HTERT RPE-1 (cell line): ENCODE results near the gene TAF11L2.
"Not testable (repeated sequence)": the region's sequence is repeated elsewhere in the genome, so short reads cannot be mapped to it uniquely, and the experiment has no call there.

ENCODE experiments used
- in situ Hi-C: fragments of 300-500 bp; cut with MboI; formaldehyde crosslinking; loops from 4 replicates; pipeline ENCODE4 v1.14.3; 2020; ENCODE audit warnings: low sequenced_read_pairs

TAF11L2 gene

DNA sequence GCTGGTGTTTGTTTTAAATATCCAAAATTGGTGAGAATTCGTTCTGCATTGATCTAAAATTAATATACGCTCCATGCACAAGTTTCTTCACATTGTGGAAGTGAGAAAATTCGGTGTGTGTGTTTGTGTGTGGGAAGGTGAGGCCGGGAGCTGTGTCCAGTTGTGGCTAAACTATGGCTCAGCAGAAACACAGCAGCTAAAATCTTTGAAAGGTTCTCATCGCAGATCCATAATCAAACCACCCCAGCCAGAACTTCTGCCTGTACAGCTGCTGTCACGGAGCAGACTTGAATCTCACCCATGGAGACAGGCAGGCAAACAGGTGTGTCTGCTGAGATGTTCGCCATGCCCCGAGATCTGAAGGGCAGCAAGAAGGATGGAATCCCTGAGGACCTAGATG lies at the start of gene TAF11L2:
Gene TAF11L2 (plus strand): TSS at position 301 of the 400 bp plus-strand sequence.
- in situ Hi-C loops = not testable (repeated sequence)

DNA sequence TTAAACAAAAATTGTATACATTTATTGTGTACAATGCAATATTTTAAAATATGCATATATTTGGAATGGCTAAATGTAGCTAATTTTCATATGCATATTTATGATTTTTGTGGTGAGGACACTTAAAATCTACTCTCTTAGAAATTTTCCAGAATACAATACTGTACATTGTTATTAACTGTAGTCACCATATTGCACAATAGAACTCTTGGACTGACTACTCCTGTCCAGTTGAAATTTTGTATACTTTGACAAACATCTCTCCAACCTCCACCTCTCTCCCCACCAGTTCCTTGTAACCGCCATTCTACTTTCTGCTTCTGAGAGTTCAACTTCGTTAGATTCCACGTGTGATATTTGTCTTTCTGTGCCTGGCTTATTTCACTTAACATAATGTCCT lies 49.2 kb upstream of the TAF11L2 start:
- in situ Hi-C loops = no loop called here

DNA sequence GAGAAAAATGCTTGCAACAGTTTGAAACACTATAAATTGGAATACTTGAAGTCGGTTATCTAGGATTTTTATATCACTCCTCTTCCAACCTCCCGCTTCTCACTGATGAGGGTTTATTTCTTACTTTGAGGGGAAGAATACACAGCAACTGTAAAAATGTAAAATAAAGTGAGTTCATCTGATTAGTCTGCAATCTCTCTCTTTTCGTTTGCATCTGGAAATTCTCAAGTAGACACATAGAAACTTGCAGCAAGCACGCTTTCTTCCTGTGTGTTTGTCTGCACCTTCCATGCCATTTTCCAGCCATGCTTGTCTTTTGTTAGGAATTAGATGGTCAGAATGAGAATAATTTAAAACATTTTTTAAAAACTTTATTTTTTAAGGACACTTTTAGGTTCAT lies 45.1 kb upstream of the TAF11L2 start:
- in situ Hi-C loops = no loop called here

DNA sequence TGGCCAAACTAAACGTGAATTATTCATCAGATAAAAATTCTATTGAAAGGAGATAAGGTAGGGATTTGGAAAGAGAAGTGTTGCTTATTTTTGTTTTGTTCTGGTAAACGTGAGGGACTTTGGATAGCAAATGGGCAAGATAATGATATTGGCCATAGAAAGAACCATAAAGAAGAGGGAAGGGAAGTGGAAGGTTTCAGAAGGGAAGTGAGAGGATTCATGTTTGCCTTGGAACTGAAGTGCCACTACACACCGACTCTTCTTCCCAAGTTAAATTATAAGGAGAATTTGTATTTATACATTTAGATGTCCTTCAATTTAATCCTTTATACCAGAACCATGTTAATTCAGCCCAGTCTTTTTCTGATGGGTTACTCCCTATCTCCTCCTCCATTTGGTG lies 42.1 kb upstream of the TAF11L2 start:
- in situ Hi-C loops = no loop called here

DNA sequence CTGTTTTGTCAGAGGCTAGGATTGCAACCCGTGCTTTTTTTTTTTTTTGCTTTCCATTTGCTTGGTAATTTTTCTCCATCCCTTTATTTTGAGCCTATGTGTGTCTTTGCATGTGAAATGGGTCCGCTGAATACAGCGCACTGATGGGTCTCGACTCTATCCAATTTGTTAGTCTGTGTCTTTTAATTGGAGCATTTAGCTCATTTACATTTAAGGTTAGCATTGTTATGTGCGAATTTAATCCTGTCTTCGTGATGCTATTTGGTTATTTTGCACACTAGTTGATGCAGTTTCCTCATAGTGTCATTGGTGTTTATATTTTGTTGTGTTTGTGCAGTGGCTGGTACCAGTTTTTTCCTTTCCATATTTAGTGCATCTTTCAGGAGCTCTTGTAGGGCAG lies 36.2 kb upstream of the TAF11L2 start:
- in situ Hi-C loops = no loop called here

DNA sequence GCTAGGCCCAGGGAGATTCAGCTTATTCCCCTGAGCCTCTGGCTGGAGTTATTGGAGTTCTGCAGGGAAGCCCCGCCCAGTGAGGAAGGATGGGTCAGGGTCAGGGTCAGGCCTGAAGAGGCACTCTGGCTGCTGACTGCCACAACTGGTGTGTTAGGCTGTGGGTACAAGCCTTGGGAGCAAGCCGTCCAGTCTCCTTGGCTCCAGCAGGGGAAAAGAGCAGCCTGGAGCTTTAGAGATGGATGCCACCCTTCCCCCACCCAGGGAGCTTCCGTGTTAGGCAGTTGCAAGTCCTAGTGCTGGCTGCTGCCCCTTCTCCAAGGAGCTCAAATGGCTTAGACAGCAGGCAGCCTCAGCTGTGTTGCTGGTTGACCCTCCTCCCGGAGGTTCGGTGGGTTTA lies 34.4 kb upstream of the TAF11L2 start:
- in situ Hi-C loops = no loop called here

DNA sequence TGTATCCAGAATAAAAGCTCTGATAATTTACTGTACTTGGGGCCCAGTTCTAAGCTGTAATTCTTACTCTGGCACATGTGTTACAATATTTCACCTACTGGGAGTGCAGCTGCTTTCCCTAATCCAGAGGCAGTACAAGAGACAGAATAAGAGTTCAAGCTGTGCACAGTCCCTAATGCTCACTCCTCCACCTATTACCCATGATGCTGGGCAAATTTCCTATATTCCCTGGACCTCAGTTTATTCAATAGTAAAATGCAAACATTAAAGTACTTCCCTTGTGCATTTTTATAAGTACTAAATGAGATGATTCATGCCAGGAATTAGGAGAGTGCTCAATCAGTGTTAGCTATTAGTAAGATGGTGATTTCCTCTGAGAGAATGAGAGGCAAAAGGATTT lies 28.0 kb upstream of the TAF11L2 start:
- in situ Hi-C loops = no loop called here

DNA sequence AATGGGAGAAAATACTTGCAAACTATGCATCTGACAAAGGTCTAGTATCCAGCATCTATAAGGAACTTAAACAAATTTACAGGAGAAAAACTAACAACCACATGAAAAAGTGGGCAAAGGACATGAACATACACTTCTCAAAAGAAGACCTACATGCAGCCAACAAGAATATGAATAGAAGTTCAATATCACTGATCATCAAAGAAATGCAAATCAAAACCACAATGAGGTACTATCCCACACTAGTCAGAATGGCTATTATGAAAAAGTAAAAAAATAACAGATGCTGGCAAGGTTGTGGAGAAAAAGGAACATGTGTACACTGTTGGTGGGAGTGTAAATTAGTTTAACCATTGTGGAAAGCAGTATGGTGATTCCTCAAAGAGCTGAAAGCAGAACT lies 23.0 kb upstream of the TAF11L2 start:
- in situ Hi-C loops = not testable (repeated sequence)

DNA sequence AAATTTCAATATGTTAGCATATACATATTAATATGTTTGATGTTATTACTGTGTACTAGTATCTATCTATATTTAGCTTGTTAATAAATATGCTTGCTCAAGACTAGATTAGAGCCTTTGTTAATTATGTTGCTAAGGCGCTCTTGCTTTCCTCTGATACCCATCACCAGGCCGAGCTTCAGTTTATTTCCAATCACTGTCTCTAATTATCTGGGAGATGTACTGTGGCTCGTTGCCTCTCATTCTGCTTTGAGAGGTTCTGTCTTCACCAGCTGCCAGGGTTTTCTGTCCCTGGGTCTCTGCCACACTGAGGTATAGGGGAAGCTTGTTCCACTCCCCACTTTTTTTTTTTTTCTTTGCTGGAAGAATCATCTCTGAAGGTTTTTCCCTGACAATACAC lies 21.0 kb upstream of the TAF11L2 start:
- in situ Hi-C loops = no loop called here

DNA sequence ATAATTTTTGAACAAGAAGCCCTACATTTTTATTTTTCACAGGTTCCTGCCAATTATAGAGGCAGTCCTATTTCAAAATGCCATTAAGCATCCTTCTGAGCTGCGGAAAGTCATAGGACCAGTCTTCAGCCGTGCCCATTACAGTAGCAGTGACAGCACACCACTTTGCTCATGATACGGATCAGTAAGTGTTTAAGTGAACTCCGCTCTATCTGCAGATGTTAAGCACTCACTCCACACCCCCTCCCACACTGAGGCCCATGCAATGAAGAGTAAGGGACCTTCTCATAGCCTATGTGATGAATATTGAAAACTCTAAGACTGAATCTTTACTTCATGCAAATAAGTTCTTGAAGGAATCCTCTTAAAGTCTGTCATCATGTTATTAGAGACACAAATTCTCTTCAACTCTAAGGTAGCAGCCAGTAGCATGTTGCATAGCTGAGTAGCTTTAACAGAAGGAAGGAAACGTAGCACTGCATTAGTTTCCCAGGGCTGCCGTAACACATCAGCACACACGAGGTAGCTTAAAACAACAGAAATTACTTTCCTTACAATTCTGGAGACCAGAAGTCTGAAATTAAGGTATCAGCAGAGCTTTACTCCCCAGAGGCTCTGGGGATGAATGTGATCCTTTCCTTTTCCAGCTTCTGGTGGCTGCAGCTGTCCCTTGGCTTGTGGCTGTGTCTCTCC lies 20.3 kb upstream of the TAF11L2 start:
- in situ Hi-C loops = no loop called here

DNA sequence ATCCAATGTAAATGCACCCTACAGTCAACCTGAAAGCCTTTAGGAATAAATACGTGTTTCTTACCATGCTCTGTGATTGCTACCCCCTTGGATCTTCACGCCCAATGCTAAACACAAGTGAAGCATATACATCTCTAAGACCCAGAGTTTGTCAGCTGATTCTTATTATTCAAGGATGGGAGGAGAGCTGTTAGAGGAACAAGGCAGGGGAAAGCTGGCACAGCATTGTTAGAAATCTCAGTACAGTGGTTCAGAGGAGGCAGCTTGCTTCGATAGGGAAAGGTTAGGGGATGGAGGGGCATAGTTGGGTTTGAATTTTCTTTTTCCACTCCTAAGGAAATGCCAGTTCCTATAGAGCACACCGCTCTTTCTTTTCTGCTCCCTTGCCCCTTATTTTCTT lies 16.7 kb upstream of the TAF11L2 start:
- in situ Hi-C loops = no loop called here

DNA sequence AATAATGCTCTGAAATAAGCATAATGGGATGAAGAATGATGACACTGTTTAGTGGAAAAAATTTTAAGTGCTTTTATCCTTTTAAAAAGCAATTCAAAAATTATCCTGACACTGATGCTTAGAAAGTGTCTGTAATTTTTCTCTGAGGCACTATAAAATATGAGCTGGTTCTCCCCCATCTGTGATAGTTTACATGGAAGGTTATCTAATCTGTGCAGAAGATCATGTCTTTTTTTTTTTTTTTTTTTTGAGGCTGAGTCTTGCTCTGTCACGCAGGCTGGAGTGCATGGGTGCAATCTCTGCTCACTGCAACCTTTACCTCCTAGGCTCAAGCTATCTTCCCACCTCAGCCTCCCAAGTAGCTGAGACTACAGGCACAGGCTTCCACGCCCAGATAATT lies 15.2 kb upstream of the TAF11L2 start:
- in situ Hi-C loops = no loop called here

DNA sequence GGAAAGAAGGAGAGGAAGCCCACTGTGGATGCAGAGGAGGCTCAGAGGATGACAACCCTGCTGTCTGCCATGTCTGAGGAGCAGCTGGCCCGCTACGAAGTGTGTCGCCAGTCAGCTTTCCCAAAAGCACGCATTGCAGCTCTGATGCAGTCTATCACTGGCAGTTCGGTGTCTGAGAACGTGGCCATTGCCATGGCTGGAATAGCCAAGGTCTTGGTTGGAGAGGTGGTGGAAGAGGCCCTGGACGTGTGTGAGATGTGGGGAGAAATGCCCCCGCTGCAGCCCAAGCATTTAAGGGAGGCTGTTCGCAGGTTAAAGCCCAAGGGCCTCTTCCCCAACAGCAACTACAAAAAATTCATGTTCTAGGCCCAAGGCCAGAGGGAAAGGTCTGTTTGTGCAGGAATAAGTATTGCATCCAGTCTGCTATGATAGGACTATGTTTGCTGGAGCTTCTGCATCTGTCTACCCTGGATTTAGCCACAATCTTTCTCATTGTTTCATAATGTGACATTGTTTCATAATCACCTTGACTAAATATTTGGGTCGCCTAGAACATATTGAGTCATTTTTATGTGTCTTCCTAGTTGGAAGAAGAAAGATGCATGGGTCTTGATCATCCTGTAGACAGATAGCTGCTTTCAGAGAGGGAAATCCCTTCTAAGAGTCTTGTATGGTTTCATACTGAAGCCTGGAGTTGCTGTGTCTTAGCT lies 11.4 kb upstream of the TAF11L2 start:
- in situ Hi-C loops = not testable (repeated sequence)

DNA sequence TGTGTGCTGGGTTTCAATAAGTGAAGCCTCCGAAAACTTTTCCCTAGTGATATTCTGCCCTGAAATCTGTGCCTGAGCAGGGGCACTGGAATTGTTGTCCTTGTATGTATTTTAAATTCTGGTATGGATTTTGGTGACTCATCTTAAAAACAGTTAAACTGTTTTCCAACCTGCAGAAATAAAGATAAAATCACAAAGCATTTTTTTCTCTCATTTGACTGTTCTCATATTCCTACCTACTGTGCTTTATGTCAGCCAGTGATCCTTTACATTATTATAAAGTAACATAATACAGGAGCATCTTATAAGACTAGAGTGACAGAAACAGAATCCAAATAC lies 10.9 kb upstream of the TAF11L2 start:
- in situ Hi-C loops = no loop called here

DNA sequence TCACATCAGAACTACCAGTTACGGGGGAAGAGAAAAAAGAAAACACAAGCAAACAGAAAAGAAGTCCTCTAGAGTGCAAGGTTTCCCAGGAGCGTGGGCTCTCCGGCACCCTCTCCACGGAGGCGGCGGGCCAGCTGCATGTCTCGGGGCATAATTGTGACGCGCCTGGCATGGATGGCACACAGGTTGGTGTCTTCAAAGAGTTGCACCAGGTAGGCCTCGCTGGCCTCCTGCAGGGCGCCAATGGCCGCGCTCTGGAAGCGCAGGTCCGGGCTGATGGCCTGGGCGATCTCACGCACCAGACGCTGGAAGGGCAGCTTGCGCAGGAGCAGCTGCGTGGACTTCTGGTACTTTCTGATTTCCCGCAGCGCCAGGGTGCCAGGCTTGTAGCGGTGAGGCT lies 6.8 kb upstream of the TAF11L2 start:
- in situ Hi-C loops = not testable (repeated sequence)

DNA sequence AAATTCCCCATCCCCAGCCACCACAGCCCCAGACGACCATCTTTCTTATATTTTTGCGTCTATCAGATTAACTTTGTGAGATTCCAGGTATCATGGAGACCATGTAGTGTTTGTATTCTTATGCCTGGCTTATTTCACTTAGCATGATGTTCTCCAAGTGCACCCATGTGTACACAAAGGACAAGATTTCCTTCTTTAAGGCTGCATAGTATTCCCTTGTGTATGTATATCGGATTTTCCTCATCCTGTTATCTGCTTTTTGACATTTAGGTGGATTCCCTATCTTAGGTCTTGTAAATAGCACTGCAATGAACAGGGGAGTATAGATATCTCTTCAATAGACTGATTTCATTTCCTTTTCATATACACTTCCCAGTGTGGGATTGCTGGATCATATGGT lies 5.3 kb upstream of the TAF11L2 start:
- in situ Hi-C loops = no loop called here

DNA sequence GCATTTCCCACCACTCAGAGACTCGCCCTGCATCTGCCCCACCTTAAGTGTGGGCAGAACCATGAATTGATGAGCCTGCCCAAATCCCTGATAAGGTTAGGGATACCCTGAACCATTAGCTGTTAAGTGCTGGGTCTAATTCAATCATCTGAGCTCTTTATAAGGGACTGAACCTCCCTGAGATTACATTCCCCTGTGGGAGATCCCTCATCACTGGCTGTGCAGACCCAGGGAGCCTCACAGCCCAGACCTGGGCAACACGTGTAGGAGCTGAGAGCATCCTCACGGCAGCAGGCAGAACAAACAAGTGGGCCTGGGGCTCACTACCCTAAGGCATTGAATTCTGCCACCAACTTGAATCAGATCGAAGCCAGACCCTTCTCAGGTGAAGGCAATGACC lies 585 bp upstream of the TAF11L2 start:
- in situ Hi-C loops = no loop called here

DNA sequence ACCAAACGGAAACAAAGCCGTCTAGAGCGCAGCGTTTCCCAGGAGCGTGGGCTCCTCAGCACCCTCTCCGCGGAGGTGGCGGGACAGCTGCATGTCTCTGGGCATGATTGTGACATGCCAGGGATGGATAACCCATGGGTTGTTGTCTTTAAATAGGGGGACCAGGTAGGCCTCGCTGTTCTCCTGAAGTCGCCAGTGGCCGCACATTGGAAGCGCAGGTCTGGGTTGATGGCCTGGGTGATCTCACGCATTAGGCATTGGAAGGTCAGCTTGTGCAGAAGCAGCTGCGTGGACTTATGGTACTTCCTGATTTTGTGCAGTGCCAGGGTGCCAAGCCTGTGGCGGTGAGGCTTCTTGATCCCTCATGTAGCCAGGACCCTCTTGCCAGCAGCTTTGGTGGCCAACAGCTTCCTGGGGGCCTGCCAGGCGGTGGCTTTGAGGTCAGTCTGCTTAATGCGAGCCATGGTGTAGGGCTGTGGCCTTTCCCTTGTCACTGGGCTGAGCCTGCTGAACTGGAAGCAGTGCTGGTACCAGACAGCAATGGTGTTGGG lies 13.8 kb downstream of the TAF11L2 start:
- in situ Hi-C loops = no loop called here

DNA sequence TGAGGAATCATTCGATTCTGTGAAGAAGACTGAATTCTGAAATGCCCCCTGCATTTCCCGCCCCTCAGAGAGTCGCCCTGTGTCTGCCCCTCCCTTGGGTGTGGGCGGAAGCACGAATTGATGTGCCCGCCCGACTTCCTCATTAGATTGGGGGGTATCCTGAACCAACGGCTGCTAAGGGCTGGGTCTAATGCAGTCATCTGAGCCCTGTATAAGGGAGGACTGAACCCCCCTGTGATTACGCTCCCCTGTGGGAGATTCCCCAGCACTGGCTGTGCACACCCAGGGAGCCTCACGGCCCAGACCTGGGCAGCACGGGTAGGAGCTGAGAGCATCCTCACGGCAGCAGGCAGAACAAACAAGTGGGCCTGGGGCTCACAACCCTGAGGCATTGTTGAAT lies 19.5 kb downstream of the TAF11L2 start:
- in situ Hi-C loops = not testable (repeated sequence)

DNA sequence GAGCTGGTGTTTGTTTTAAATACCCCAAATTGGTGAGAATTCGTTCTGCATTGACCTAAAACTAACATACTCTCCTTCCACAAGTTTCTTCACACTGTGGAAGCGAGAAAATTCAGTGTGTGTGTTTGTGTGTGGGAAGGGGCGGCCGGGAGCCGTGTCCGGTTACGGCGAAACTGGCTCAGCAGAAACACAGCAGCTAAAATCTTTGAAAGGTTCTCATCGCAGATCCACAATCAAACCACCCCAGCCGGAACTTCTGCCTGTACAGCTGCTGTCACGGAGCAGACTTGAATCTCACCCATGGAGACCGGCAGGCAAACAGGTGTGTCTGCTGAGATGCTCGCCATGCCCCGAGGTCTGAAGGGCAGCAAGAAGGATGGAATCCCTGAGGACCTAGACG lies 20.0 kb downstream of the TAF11L2 start, which contains the start of gene TAF11L3:
Gene TAF11L3 (plus strand): TSS at position 301 of the 400 bp plus-strand sequence.
- in situ Hi-C loops = not testable (repeated sequence)

DNA sequence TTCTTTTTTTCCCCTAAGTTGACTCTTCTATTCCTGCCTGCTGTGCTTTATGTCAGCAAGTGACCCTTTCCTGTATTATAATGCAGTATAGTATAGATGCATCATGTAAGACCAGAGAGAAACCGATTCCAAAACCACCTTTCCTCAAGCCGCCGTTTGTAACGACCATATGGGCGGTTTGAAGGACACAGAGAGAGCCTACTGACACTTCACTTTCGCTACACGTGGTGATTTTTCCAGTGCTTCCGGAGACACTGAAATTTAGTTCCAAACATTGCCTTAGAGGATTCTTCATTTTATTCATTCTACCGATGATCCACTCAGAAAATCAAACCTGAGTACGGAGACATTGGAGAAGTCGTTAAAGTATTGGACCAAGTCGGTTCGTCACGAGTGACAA lies 21.5 kb downstream of the TAF11L2 start:
- in situ Hi-C loops = not testable (repeated sequence)

DNA sequence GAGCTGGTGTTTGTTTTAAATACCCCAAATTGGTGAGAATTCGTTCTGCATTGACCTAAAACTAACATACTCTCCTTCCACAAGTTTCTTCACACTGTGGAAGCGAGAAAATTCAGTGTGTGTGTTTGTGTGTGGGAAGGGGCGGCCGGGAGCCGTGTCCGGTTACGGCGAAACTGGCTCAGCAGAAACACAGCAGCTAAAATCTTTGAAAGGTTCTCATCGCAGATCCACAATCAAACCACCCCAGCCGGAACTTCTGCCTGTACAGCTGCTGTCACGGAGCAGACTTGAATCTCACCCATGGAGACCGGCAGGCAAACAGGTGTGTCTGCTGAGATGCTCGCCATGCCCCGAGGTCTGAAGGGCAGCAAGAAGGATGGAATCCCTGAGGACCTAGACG lies 23.5 kb downstream of the TAF11L2 start, which contains the start of gene TAF11L4:
Gene TAF11L4 (plus strand): TSS at position 301 of the 400 bp plus-strand sequence.
- in situ Hi-C loops = not testable (repeated sequence)
